GM12864 (cell line): ENCODE results near the gene BPIFA2.

Source experiments
- DNase-seq: peaks from one replicate; pipeline ENCODE4 v3.0.0-alpha.2; 2011; ENCODE audit warnings: low read depth
- H3K4me3 ChIP-seq: 2 replicates; pipeline ENCODE4 v1.5.1; 2011; ENCODE audit warnings: mild to moderate bottlenecking, low read depth, low read length, control low read depth
- TF ChIP-seq, protein P1 (sequence below): IDR thresholded peaks from 2 replicates; pipeline ENCODE4 v1.5.1; 2011; ENCODE audit warnings: low read depth, mild to moderate bottlenecking, moderate library complexity, low read length, control low read depth, inconsistent platforms; ENCODE audit errors: missing control alignments

The BPIFA2 gene

DNA sequence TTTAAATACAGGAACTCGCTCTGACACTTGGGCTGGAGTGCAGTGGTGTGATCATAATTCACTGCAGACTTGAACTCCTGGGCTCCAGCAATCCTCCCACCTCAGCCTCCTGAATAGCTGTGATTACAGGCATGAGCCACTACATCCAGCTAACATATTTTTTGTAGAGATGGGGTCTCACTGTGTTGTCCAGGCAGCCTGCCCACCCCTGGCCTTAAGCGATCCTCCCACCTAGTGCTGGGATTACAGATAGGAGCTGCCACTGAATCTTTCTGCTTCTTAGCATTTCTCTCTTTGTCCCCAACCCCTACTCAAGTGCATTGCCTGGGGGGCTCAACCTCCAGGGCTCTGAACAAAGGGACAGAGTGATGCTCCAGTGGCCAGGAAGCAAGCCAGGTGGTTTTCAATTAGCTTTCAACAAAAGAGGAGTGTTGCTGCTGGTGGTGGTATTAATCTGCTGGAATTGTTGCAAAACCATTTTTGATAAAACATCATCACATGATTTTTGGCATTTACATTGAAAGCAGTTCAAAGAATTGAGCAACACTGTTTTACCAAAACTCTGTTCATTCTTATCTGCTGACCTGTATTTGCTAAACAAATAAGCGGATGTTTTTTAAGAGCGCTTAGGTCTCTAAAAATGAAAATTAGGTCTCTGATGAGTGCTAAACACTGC lies 40.4 kb upstream of the BPIFA2 start:
- no peak for DNase-seq
- TF ChIP-seq, protein P1, sequence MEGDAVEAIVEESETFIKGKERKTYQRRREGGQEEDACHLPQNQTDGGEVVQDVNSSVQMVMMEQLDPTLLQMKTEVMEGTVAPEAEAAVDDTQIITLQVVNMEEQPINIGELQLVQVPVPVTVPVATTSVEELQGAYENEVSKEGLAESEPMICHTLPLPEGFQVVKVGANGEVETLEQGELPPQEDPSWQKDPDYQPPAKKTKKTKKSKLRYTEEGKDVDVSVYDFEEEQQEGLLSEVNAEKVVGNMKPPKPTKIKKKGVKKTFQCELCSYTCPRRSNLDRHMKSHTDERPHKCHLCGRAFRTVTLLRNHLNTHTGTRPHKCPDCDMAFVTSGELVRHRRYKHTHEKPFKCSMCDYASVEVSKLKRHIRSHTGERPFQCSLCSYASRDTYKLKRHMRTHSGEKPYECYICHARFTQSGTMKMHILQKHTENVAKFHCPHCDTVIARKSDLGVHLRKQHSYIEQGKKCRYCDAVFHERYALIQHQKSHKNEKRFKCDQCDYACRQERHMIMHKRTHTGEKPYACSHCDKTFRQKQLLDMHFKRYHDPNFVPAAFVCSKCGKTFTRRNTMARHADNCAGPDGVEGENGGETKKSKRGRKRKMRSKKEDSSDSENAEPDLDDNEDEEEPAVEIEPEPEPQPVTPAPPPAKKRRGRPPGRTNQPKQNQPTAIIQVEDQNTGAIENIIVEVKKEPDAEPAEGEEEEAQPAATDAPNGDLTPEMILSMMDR, result no peak

DNA sequence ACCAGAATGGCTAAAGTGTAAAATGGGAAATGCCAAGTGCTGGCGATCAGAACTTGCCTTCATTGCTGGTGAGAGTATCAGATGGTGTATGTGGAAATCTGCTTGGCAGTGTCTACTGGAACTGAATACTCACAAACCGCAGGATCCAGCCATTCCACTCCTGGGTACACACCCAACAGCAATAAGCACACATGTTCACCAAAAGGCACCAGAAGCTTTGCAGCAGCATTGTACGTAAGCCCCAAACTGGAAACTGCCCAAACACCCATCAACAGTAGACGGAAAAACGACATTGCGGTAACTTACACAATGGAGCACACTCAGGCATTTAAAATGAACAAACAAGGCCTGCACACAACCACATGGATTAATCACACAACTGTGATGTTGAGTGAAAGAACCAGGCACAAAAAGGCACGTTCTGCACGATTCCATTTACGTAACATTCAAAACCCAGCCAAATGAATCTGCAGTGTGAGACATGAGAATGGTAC lies 37.3 kb upstream of the BPIFA2 start:
- no peak for DNase-seq
- TF ChIP-seq, protein P1, result no peak
- no peak overlapping the region for H3K4me3 ChIP-seq

More for the DNA sequence above, 40.4 kb upstream of the BPIFA2 start:
- no peak overlapping the region for H3K4me3 ChIP-seq

- DNase-seq, result no peak
- TF ChIP-seq, protein P1, result no peak
- H3K4me3 ChIP-seq, result no peak overlapping the region
Observed at GRCh38 chr20:33131949-33132473, 35.9 kb upstream of the BPIFA2 start.

DNA sequence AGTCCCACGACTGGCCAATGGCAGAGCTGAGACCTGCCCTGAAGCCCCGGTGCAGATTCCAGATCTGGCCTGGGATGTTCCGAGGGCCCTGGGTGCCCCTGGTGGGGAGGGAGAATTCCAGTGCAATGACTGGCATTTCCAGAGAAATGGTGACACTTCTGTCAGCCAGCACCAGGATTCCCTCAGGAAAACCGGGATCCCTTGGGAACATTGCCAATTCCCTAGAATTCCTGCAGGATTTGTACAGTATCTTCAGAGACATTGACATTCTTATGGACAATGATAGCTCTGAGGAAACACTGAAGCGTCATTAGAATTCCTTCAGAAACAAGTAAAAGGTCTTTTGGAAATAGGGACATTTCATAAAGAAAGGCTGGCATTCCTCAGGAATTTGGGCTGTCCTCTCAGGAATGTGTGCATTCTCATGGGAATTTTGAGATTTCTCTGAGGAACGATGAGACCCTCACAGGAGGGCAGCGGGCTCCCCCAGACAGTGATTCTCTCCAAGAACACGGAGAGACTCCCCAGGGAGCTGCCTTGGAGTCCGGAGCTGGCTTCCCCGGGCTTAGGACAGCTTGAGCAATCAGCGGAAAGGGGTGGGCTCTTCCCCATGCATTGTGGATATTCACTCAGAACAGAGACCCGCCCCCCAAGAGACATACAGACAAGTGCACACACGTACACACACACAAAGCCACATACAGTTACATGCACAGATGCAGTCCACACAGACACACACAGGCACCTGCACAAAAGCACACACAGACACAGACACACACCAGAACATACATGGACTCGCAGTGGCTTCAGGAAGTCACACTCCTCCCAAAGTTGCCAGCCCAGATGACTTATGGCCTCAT lies 35.2 kb upstream of the BPIFA2 start:
- DNase-seq, result no peak
- H3K4me3 ChIP-seq, result no peak overlapping the region
- TF ChIP-seq, protein P1, result no peak

DNA sequence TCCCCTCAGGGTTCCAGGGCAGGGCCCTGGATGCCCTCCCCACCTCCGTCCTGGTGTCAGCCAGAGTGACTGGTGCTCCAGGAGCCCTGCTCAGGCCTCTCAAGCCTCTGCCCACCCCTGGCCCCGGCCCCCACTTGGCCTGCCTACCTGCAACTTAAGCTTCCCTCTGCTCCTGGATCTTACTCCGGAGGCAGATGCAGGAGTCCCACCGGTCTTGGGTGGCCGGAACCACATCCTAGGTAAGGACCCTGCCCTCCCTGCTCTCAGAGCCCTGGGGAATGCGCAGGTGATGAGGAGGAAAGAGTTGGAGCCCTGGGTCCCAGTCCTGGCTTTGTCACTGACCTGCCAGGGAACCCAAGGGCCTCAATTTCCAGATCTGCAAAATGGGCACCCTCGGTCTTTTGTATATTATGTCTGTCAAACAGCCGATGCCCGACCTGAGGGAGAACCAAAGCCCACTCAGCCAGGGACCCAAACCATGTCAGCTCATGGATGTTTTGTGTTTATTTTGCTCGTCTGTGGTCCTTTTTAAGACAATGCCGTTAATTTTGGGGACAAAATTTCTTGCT lies 34.5 kb upstream of the BPIFA2 start:
- no peak overlapping the region for H3K4me3 ChIP-seq
- no peak for DNase-seq
- TF ChIP-seq, protein P1, result no peak

- H3K4me3 ChIP-seq, result no peak overlapping the region
- TF ChIP-seq, protein P1, result no peak
- DNase-seq, result no peak
Observed at GRCh38 chr20:33137195-33137594, 30.8 kb upstream of the BPIFA2 start.
